IMR-90 (cell line): ENCODE data around the gene ZBTB38. TPM values are rescaled to one million over a fixed set of nuclear protein-coding genes. Genes with fewer than 3 reads are reported as not detected.

ENCODE experiments used
- ATAC-seq: fragments of 200-7000 bp; cut with Tn5 transposase; 2 replicates; pipeline ENCODE4 v1.9.1; 2020; ENCODE audit warnings: low read depth, mild to moderate bottlenecking, moderate library complexity
- BruUV-seq: library from RNA; stranded (reverse); fragments of 400-500 nt; replicated peaks from 2 replicates; lab custom pipeline; 2021; lab: Mats Ljungman, UMichigan
- CTCF ChIA-PET: fragments of 300-600 bp; formaldehyde crosslinking; extraction: SDS; loops from one replicate; lab custom pipeline; 2021; ENCODE audit warnings: antibody characterized with exemption; lab: Yijun Ruan, JAX
- POLR2A ChIA-PET: fragments of 300-600 bp; sonication (Branson Sonifier 250); formaldehyde crosslinking; loops from one replicate; lab custom pipeline; 2022; ENCODE audit warnings: antibody characterized with exemption; ENCODE audit not compliant: unreplicated experiment; lab: Charles Lee
- DNase-seq: peaks from one replicate; pipeline ENCODE4 v3.0.0; 2013
- H2AFZ ChIP-seq: replicated peaks from 2 replicates; pipeline ENCODE3; 2013; ENCODE audit warnings: low read length, mild to moderate bottlenecking; ENCODE audit not compliant: poor library complexity
- H2AK5ac ChIP-seq: 2 replicates; pipeline ENCODE4 v1.6.1; 2013; ENCODE audit warnings: low read depth, low read length, inconsistent platforms
- H2AK9ac ChIP-seq: replicated peaks from 2 replicates; pipeline ENCODE3; 2013; ENCODE audit warnings: mild to moderate bottlenecking, low read depth, low read length, moderate library complexity; ENCODE audit not compliant: poor library complexity
- H2BK120ac ChIP-seq: 2 replicates; pipeline ENCODE4 v1.6.1; 2013; ENCODE audit warnings: low read depth, low read length, inconsistent platforms
- H2BK15ac ChIP-seq: 3 replicates; pipeline ENCODE4 v1.6.1; 2013; ENCODE audit warnings: low read depth, low read length, inconsistent platforms
- H2BK20ac ChIP-seq: 2 replicates; pipeline ENCODE4 v1.6.1; 2013; ENCODE audit warnings: low read depth, mild to moderate bottlenecking, inconsistent platforms, low read length, moderate library complexity
- H2BK5ac ChIP-seq: 2 replicates; pipeline ENCODE4 v1.6.1; 2013; ENCODE audit warnings: mild to moderate bottlenecking, low read depth, low read length, inconsistent platforms; ENCODE audit not compliant: poor library complexity, severe bottlenecking
- H3K14ac ChIP-seq: replicated peaks from 2 replicates; pipeline ENCODE4 v1.6.1; 2013; ENCODE audit warnings: low read depth, low read length, inconsistent platforms
- H3K18ac ChIP-seq: 2 replicates; pipeline ENCODE4 v1.6.1; 2013; ENCODE audit warnings: low read depth, low read length, control low read depth
- H3K23ac ChIP-seq: 2 replicates; pipeline ENCODE4 v1.6.1; 2013; ENCODE audit warnings: low read depth, low read length, inconsistent platforms
- H3K27ac ChIP-seq: 2 replicates; pipeline ENCODE4 v1.5.1; 2013; ENCODE audit warnings: mild to moderate bottlenecking, control low read depth, low read length; ENCODE audit not compliant: insufficient read depth
- H3K27me3 ChIP-seq: 2 replicates; pipeline ENCODE4 v1.6.1; 2013; ENCODE audit warnings: low read length; ENCODE audit not compliant: control insufficient read depth, insufficient read depth
- H3K36me3 ChIP-seq: 2 replicates; pipeline ENCODE4 v1.6.1; 2013; ENCODE audit warnings: low read length, mixed read lengths; ENCODE audit not compliant: control insufficient read depth, insufficient read depth
- H3K4ac ChIP-seq: 2 replicates; pipeline ENCODE4 v1.6.1; 2013; ENCODE audit warnings: low read depth, low read length, inconsistent platforms
- H3K4me1 ChIP-seq: 2 replicates; pipeline ENCODE4 v1.6.1; 2013; ENCODE audit warnings: low read length, mixed read lengths; ENCODE audit not compliant: control insufficient read depth, insufficient read depth
- H3K4me2 ChIP-seq: 2 replicates; pipeline ENCODE4 v1.6.1; 2013; ENCODE audit warnings: low read depth, mild to moderate bottlenecking, control low read depth, low read length, moderate library complexity
- H3K4me3 ChIP-seq: 2 replicates; pipeline ENCODE4 v1.5.1; 2013; ENCODE audit warnings: low read depth, mild to moderate bottlenecking, control low read depth, low read length, moderate library complexity; ENCODE audit not compliant: insufficient read depth
- H3K56ac ChIP-seq: 2 replicates; pipeline ENCODE4 v1.6.1; 2013; ENCODE audit warnings: low read length, inconsistent platforms; ENCODE audit not compliant: insufficient read depth; ENCODE audit errors: extremely low read depth
- H3K79me1 ChIP-seq, 2 experiments: 2 replicates each; pipeline ENCODE4 v1.6.1; 2013; ENCODE audit warnings: low read length in 2 of 2, inconsistent platforms in 1 of 2, low read depth in 1 of 2
- H3K9ac ChIP-seq: 2 replicates; pipeline ENCODE4 v1.6.1; 2013; ENCODE audit warnings: low read depth, low read length, control low read depth
- H3K9me1 ChIP-seq: 2 replicates; pipeline ENCODE4 v1.6.1; 2013; ENCODE audit warnings: low read length, inconsistent platforms; ENCODE audit not compliant: insufficient read depth
- H3K9me3 ChIP-seq: 2 replicates; pipeline ENCODE4 v1.6.1; 2013; ENCODE audit warnings: low read length; ENCODE audit not compliant: control insufficient read depth, insufficient read depth
- H4K20me1 ChIP-seq: 2 replicates; pipeline ENCODE4 v1.6.1; 2013; ENCODE audit warnings: low read length, inconsistent platforms; ENCODE audit not compliant: insufficient read depth
- H4K5ac ChIP-seq: 2 replicates; pipeline ENCODE4 v1.6.1; 2013; ENCODE audit warnings: mild to moderate bottlenecking, low read depth, low read length, control low read depth
- H4K8ac ChIP-seq, 2 experiments: 2 replicates each; pipeline ENCODE4 v1.6.1; 2013; ENCODE audit warnings: low read depth in 2 of 2, low read length in 2 of 2, control low read depth in 1 of 2, inconsistent platforms in 1 of 2
- H4K91ac ChIP-seq: 2 replicates; pipeline ENCODE4 v1.6.1; 2013; ENCODE audit warnings: low read depth, low read length, inconsistent platforms; ENCODE audit not compliant: insufficient read depth
- MXI1 ChIP-seq: IDR thresholded peaks from 2 replicates; pipeline ENCODE4 v1.6.1; 2012; ENCODE audit warnings: low read depth, mild to moderate bottlenecking, low read length, moderate library complexity, borderline replicate concordance
- NFE2L2 ChIP-seq: fragments of 150-350 bp; IDR thresholded peaks from 2 replicates; pipeline ENCODE4 v1.6.1; 2016; ENCODE audit warnings: low read depth, mild to moderate bottlenecking, low read length
- RCOR1 ChIP-seq: IDR thresholded peaks from 2 replicates; pipeline ENCODE4 v1.6.1; 2012; ENCODE audit warnings: mild to moderate bottlenecking, low read length, improper control_type of control experiment; ENCODE audit not compliant: insufficient replicate concordance
- RFX5 ChIP-seq: IDR thresholded peaks from 2 replicates; pipeline ENCODE4 v1.8.0; 2012; ENCODE audit warnings: low read depth, mild to moderate bottlenecking, low read length, moderate library complexity
- SMC3 ChIP-seq: fragments of 150-350 bp; IDR thresholded peaks from 2 replicates; pipeline ENCODE4 v1.6.1; 2016; ENCODE audit warnings: low read depth, mild to moderate bottlenecking, antibody characterized with exemption, low read length, moderate library complexity
- dilution Hi-C: fragments of 300-500 bp; cut with HindIII; formaldehyde crosslinking; loops from one replicate; pipeline ENCODE4 v1.14.3; 2018; ENCODE audit warnings: low sequenced_read_pairs; ENCODE audit not compliant: unreplicated experiment
- in situ Hi-C: fragments of 300-500 bp; cut with MboI; formaldehyde crosslinking; loops from 3 replicates; pipeline ENCODE4 v1.14.3; 2019; ENCODE audit warnings: low sequenced_read_pairs, inconsistent platforms, mixed read lengths
- intact Hi-C: fragments of 100-400 bp; cut with micrococcal nuclease; formaldehyde crosslinking; loops from 2 replicates; pipeline ENCODE4 v1.10.0; 2022
- polyA plus RNA-seq, 3 experiments: library from polyadenylated mRNA; depleted of rRNA; stranded (reverse); fragments of >200 nt; gene quantifications; 2 replicates each; pipeline ENCODE4 v1.2.3, GENCODE V29; 2012; ENCODE audit warnings: low replicate concordance in 1 of 3
- total RNA-seq: library from RNA; depleted of rRNA; stranded (reverse); fragments of >200 nt; gene quantifications from 2 replicates; pipeline ENCODE4 v1.2.3, GENCODE V29; 2012

Gene ZBTB38
- total and polyA plus RNA-seq, 2 of the 4 experiments (the other 2 are of a cell fraction) = 44.9 to 274 TPM

DNA sequence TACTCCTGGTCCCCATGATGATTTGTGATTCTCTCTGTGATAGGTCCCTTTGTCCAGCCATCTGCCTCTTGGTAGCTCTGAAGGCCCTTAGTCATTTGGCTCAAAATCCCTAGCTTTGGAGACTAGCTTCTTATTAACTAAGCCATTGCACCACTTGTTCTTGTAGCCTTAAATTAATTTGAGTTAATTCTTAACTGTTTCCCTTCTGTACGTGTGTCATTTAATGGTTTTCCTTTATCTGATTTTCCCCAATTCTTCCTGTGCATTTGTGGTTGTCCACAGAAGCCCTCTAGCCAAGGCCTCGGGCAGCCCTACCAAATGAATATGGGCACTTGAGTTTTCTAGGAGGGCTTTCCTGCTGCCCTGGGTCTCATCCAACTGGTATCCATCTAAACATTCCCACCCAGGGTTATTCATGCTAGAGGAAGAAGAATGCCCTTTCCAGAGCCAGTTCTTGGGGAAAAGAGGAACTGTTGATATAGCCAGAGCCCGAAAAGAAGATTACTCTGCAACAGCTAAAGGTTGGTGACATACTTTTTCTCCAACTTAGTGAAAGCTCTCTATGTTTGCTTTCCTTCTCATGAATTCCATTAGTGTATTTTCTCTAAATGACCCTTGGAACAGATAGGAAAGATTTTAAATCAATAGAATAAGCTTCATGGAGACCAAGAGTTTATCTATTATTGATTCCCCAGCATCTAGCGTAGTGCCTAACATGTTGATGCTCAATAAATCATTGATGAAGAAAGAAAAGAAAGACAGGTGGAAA, 44.2 kb upstream of the ZBTB38 start (continued):
- TF ChIP-seq RFX5 = no peak

DNA sequence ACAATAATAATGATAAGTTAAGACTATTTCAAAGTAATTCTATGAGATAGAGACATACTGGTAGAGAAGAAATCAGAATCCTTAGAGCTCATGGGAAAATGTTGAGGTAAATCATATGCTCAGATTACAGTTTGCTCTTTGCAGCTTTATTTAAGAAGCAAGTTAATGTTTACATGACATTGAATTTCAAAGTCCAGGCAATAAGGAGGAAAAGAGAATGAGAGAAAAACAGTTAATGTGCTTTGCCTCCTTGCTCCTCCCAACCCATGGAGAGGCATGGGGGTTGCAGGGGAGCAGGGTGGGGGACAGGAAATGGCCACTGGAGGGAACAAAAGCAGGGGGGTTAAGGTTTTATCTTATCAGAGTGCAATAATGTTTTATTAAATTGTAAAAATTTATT, 42.2 kb upstream of the ZBTB38 start:
- H2AK9ac ChIP-seq = no peak overlapping the region
- no peak for DNase-seq
- H3K23ac ChIP-seq = no peak overlapping the region
- in situ Hi-C loops = loop anchor here (25.0 kb wide), 1 partner anchor 561 kb away; the partner anchor contains the start of gene ATP1B3
- no peaks in the 10 kb centered on the region for H3K27me3 ChIP-seq
- H2AK5ac ChIP-seq = no peak overlapping the region
- H3K9me1 ChIP-seq = peaks cover 10% of the 10 kb centered on the region
- H4K91ac ChIP-seq = no peak overlapping the region
- 0 out of 2 replicates have a peak overlapping the region, but pooled peaks have one; percentile 43 for H4K5ac ChIP-seq
- H3K56ac ChIP-seq = no peak overlapping the region
- H2BK15ac ChIP-seq = 0 out of 3 replicates have a peak overlapping the region, but pooled peaks have one; percentile 6
- H3K36me3 ChIP-seq = no peaks in the 10 kb centered on the region
- H3K4me3 ChIP-seq = no peak overlapping the region
- dilution Hi-C loops = no loop called here
- H3K18ac ChIP-seq = peak overlapping the region; percentile 78
- peaks cover 0 to 8% of the 10 kb centered on the region in 2 experiments; a peak in 2 of 4 replicates for H3K79me1 ChIP-seq
- ATAC-seq = peak; percentile 66
- H2BK120ac ChIP-seq = peak overlapping the region; percentile 35; the same call in 1 of the 2 replicates
- H2BK20ac ChIP-seq = no peak overlapping the region
- H2AFZ ChIP-seq = peak overlapping the region; percentile 60
- ChIA-PET CTCF (interaction anchor here (0.8 kb wide), 1 partner anchor 40 kb away, joined by 4 read pairs; no protein-coding TSS in a partner anchor), POLR2A (no interaction called here)
- no peak overlapping the region; the same call in 1 of the 2 replicates for H3K14ac ChIP-seq
- H3K27ac ChIP-seq = peak overlapping the region; percentile 79; the same call in 1 of the 2 replicates
- H3K4ac ChIP-seq = peak overlapping the region; percentile 59; the same call in 1 of the 2 replicates
- H3K9ac ChIP-seq = no peak overlapping the region
- no peaks in the 10 kb centered on the region for H3K9me3 ChIP-seq
- BruUV-seq = no TSS peak
- peak overlapping the region; percentile 79 for H2BK5ac ChIP-seq
- H4K20me1 ChIP-seq = no peaks in the 10 kb centered on the region
- intact Hi-C loops = no loop called here
- TF ChIP-seq MXI1 = no peak
- no peak for TF ChIP-seq RCOR1
- TF ChIP-seq NFE2L2 = no peak
- TF ChIP-seq SMC3 = no peak
- peaks cover 13% of the 10 kb centered on the region for H3K4me1 ChIP-seq
- peak overlapping the region in 1 of 2 experiments; percentile 58; a peak in 1 of 4 replicates for H4K8ac ChIP-seq
- H3K4me2 ChIP-seq = peak overlapping the region; percentile 44; the same call in 1 of the 2 replicates
